HepG2 (cell line): ENCODE data around the gene ZNRF3. TPM values are rescaled to one million over a fixed set of nuclear protein-coding genes. Genes with fewer than 3 reads are reported as not detected.

Source experiments
- BHLHE40 ChIP-seq: IDR thresholded peaks from 2 replicates; pipeline ENCODE4 v1.6.1; 2011; ENCODE audit warnings: low read length, improper control_type of control experiment
- DNMT3B ChIP-seq: conservative IDR thresholded peaks from 2 replicates; pipeline ENCODE4 v1.6.1; 2016; ENCODE audit warnings: missing biosample characterization, control low read depth
- HNF4A ChIP-seq: sonication (generic); formaldehyde crosslinking; IDR thresholded peaks from 2 replicates; pipeline ENCODE4 v1.4.0; 2020; ENCODE audit warnings: missing genetic modification reagents
- MIER2 ChIP-seq: IDR thresholded peaks from 2 replicates; pipeline ENCODE4 v1.6.1; 2016; ENCODE audit warnings: missing biosample characterization, missing genetic modification reagents
- PITX1 ChIP-seq: sonication (generic); formaldehyde crosslinking; IDR thresholded peaks from 2 replicates; pipeline ENCODE4 v1.5.1; 2020; ENCODE audit warnings: mild to moderate bottlenecking, missing genetic modification reagents
- POLR2A ChIP-seq, 2 experiments: IDR thresholded peaks; 2 replicates each; pipeline ENCODE4 v1.6.1; 2011; ENCODE audit warnings: low read depth in 2 of 2, low read length in 2 of 2, mild to moderate bottlenecking in 1 of 2, moderate library complexity in 1 of 2; ENCODE audit not compliant: insufficient read depth in 1 of 2
- RBAK ChIP-seq: sonication (generic); formaldehyde crosslinking; IDR thresholded peaks from 2 replicates; pipeline ENCODE4 v1.5.1; 2020; ENCODE audit warnings: mild to moderate bottlenecking, missing genetic modification reagents
- ZNF446 ChIP-seq: sonication (generic); formaldehyde crosslinking; IDR thresholded peaks from 2 replicates; pipeline ENCODE4 v1.5.0; 2020; ENCODE audit warnings: mild to moderate bottlenecking, missing genetic modification reagents
- ZNF552 ChIP-seq: sonication (generic); formaldehyde crosslinking; IDR thresholded peaks from 2 replicates; pipeline ENCODE4 v1.9.0; 2022; ENCODE audit warnings: missing genetic modification reagents, mild to moderate bottlenecking, borderline replicate concordance
- ZNF792 ChIP-seq: IDR thresholded peaks from 2 replicates; pipeline ENCODE4 v1.6.1; 2016
- ZZZ3 ChIP-seq: sonication (generic); formaldehyde crosslinking; IDR thresholded peaks from 2 replicates; pipeline ENCODE4 v1.4.0; 2020; ENCODE audit warnings: missing genetic modification reagents, mild to moderate bottlenecking, borderline replicate concordance
- polyA plus RNA-seq, 8 experiments: library from polyadenylated mRNA; depleted of rRNA in 3 of 8; stranded (reverse) in 7 of 8; unstranded in 1 of 8; fragments of >200 nt; fragmentation: Illumina TruSeq in 4 of 8; extraction: Trizol in 4 of 8; gene quantifications; 2 replicates each; pipeline versions ENCODE4 v1.2.1 to v1.2.3, GENCODE V29; 2011 to 2016; ENCODE audit warnings: low read depth in 4 of 8, missing spikeins in 1 of 8, mixed read lengths in 1 of 8; ENCODE audit not compliant: insufficient read depth in 1 of 8
- total RNA-seq, 5 experiments: library from RNA; depleted of rRNA; stranded (reverse); fragments of >200 nt; fragmentation: Illumina TruSeq; extraction: Trizol; gene quantifications; 2 replicates each; pipeline ENCODE4 v1.2.3, GENCODE V29; 2016; ENCODE audit warnings: low read depth in 1 of 5
- TF ChIP-seq, protein P1 (sequence below): sonication (generic); formaldehyde crosslinking; IDR thresholded peaks from 2 replicates; pipeline ENCODE4 v1.4.0; 2020; ENCODE audit warnings: missing genetic modification reagents
- TF ChIP-seq, protein P2 (sequence below): IDR thresholded peaks from 2 replicates; pipeline ENCODE4 v1.4.0; 2020; ENCODE audit warnings: mild to moderate bottlenecking, missing genetic modification reagents
- TF ChIP-seq, protein P3 (sequence below): sonication (generic); formaldehyde crosslinking; IDR thresholded peaks from 2 replicates; pipeline ENCODE4 v1.4.0; 2020; ENCODE audit warnings: missing genetic modification reagents, borderline replicate concordance
- TF ChIP-seq, protein P4 (sequence below): sonication (generic); formaldehyde crosslinking; IDR thresholded peaks from 2 replicates; pipeline ENCODE4 v1.5.1; 2020; ENCODE audit warnings: mild to moderate bottlenecking, missing genetic modification reagents, moderate library complexity

ZNRF3 gene
- total and polyA plus RNA-seq, 2 of the 13 experiments (the other 11 are each of a cell fraction or from before 2014, with no cell fraction given) = 20.3 to 36.7 TPM

DNA sequence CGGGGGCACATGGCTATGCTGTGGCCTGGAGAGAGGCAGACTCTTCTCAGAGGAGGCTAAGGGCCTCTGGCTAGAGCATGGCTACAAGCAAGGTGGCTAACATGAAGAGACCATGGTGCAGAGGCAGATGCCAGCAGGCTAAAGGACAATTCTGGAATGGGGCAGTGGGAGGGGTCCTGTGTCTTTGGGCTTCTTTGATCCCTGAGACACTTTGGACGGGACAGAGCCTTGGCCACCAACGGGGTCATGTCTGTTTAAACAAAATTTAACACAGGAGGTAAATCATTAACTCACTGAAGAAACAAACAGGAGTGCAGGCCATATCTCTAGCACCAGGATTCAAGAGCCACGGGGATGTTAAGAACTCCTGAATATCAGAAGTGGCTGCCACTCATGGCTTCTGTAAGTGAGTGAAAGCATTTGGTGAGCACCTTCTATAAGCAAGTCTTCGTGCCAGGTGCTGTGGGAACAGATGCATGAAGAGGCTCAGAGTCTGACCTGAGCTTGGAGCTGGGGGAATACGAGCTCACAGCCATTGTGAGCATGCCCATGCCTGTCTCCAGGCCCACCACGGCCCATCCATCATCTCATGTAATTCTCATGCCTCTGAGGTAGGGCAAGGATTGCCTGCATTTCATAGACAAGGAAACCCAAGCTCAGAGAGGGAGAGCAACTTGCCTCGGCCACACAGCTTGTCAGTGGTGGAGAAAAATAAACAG is 18.3 kb upstream of the ZNRF3 start (continued):
- TF ChIP-seq ZNF446 (0 out of 2 replicates have a peak, but pooled peaks have one; percentile 63), MIER2 (CRISPR knock-in tag) (0 out of 2 replicates have a peak, but pooled peaks have one; percentile 16), DNMT3B (CRISPR knock-in tag) (peak; percentile 71; the same call in 1 of the 2 replicates), HNF4A (CRISPR knock-in tag) (peak; percentile 93), ZNF792 (CRISPR knock-in tag) (peak; percentile 48; the same call in 1 of the 2 replicates), ZZZ3 (CRISPR knock-in tag) (peak; percentile 79; the same call in 1 of the 2 replicates), POLR2A (IDR thresholded peaks at IDR 0.05; ENCODE audit: insufficient read depth in 1 of 2, low read depth in 2 of 2, low read length in 2 of 2) (peak; percentile 64 to 87; a peak in 2 of 4 replicates), BHLHE40 (no peak), PITX1 (CRISPR knock-in tag) (peak; percentile 95), ZNF552 (CRISPR knock-in tag) (peak; percentile 19; the same call in 1 of the 2 replicates), RBAK (CRISPR knock-in tag) (no peak)
- TF ChIP-seq, protein P1, sequence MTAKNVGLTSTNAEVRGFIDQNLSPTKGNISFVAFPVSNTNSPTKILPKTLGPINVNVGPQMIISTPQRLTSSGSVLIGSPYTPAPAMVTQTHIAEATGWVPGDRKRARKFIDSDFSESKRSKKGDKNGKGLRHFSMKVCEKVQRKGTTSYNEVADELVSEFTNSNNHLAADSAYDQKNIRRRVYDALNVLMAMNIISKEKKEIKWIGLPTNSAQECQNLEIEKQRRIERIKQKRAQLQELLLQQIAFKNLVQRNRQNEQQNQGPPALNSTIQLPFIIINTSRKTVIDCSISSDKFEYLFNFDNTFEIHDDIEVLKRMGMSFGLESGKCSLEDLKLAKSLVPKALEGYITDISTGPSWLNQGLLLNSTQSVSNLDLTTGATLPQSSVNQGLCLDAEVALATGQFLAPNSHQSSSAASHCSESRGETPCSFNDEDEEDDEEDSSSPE (CRISPR knock-in tag) = peak; percentile 80
- TF ChIP-seq, protein P2, sequence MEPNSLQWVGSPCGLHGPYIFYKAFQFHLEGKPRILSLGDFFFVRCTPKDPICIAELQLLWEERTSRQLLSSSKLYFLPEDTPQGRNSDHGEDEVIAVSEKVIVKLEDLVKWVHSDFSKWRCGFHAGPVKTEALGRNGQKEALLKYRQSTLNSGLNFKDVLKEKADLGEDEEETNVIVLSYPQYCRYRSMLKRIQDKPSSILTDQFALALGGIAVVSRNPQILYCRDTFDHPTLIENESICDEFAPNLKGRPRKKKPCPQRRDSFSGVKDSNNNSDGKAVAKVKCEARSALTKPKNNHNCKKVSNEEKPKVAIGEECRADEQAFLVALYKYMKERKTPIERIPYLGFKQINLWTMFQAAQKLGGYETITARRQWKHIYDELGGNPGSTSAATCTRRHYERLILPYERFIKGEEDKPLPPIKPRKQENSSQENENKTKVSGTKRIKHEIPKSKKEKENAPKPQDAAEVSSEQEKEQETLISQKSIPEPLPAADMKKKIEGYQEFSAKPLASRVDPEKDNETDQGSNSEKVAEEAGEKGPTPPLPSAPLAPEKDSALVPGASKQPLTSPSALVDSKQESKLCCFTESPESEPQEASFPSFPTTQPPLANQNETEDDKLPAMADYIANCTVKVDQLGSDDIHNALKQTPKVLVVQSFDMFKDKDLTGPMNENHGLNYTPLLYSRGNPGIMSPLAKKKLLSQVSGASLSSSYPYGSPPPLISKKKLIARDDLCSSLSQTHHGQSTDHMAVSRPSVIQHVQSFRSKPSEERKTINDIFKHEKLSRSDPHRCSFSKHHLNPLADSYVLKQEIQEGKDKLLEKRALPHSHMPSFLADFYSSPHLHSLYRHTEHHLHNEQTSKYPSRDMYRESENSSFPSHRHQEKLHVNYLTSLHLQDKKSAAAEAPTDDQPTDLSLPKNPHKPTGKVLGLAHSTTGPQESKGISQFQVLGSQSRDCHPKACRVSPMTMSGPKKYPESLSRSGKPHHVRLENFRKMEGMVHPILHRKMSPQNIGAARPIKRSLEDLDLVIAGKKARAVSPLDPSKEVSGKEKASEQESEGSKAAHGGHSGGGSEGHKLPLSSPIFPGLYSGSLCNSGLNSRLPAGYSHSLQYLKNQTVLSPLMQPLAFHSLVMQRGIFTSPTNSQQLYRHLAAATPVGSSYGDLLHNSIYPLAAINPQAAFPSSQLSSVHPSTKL = peak; percentile 94
- TF ChIP-seq, protein P3, sequence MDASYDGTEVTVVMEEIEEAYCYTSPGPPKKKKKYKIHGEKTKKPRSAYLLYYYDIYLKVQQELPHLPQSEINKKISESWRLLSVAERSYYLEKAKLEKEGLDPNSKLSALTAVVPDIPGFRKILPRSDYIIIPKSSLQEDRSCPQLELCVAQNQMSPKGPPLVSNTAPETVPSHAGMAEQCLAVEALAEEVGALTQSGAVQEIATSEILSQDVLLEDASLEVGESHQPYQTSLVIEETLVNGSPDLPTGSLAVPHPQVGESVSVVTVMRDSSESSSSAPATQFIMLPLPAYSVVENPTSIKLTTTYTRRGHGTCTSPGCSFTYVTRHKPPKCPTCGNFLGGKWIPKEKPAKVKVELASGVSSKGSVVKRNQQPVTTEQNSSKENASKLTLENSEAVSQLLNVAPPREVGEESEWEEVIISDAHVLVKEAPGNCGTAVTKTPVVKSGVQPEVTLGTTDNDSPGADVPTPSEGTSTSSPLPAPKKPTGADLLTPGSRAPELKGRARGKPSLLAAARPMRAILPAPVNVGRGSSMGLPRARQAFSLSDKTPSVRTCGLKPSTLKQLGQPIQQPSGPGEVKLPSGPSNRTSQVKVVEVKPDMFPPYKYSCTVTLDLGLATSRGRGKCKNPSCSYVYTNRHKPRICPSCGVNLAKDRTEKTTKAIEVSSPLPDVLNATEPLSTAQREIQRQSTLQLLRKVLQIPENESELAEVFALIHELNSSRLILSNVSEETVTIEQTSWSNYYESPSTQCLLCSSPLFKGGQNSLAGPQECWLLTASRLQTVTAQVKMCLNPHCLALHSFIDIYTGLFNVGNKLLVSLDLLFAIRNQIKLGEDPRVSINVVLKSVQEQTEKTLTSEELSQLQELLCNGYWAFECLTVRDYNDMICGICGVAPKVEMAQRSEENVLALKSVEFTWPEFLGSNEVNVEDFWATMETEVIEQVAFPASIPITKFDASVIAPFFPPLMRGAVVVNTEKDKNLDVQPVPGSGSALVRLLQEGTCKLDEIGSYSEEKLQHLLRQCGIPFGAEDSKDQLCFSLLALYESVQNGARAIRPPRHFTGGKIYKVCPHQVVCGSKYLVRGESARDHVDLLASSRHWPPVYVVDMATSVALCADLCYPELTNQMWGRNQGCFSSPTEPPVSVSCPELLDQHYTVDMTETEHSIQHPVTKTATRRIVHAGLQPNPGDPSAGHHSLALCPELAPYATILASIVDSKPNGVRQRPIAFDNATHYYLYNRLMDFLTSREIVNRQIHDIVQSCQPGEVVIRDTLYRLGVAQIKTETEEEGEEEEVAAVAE (CRISPR knock-in tag) = peak; percentile 72; the same call in 1 of the 2 replicates
- TF ChIP-seq, protein P4, sequence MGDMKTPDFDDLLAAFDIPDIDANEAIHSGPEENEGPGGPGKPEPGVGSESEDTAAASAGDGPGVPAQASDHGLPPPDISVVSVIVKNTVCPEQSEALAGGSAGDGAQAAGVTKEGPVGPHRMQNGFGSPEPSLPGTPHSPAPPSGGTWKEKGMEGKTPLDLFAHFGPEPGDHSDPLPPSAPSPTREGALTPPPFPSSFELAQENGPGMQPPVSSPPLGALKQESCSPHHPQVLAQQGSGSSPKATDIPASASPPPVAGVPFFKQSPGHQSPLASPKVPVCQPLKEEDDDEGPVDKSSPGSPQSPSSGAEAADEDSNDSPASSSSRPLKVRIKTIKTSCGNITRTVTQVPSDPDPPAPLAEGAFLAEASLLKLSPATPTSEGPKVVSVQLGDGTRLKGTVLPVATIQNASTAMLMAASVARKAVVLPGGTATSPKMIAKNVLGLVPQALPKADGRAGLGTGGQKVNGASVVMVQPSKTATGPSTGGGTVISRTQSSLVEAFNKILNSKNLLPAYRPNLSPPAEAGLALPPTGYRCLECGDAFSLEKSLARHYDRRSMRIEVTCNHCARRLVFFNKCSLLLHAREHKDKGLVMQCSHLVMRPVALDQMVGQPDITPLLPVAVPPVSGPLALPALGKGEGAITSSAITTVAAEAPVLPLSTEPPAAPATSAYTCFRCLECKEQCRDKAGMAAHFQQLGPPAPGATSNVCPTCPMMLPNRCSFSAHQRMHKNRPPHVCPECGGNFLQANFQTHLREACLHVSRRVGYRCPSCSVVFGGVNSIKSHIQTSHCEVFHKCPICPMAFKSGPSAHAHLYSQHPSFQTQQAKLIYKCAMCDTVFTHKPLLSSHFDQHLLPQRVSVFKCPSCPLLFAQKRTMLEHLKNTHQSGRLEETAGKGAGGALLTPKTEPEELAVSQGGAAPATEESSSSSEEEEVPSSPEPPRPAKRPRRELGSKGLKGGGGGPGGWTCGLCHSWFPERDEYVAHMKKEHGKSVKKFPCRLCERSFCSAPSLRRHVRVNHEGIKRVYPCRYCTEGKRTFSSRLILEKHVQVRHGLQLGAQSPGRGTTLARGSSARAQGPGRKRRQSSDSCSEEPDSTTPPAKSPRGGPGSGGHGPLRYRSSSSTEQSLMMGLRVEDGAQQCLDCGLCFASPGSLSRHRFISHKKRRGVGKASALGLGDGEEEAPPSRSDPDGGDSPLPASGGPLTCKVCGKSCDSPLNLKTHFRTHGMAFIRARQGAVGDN (CRISPR knock-in tag) = peak; percentile 97
